ENCODE data around the gene GDE1.
"Not testable (repeated sequence)": the region's sequence is repeated elsewhere in the genome, so short reads cannot be mapped to it uniquely, and the experiment has no call there.

Gene GDE1

GRCh38 chr16:19521471-19522396 is at the start of gene GDE1:
Gene GDE1 (minus strand): TSS chr16:19522098. CDS start chr16:19521964, 134 bp downstream.
- DNase-seq (peak; percentile 95), ATAC-seq (peak; percentile 87)
- peaks cover 63% of the 10 kb centered on the region for H3K4me1 Mint-ChIP-seq
- peaks cover 12% of the 10 kb centered on the region for H3K36me3 Mint-ChIP-seq (ENCODE audit: low read depth)
- no peaks in the 10 kb centered on the region for H3K27me3 Mint-ChIP-seq
- H3K9me3 Mint-ChIP-seq, result no peaks in the 10 kb centered on the region
- peak within 1 kb of the TSS; percentile 93 for H3K4me3 Mint-ChIP-seq
- H3K27ac Mint-ChIP-seq, result peak within 1 kb of the TSS; percentile 87

- Mint-ChIP-seq H3K4me3 (no peak overlapping the region), H3K27ac (no peak overlapping the region), H3K9me3 (no peaks in the 10 kb centered on the region), H3K36me3 (ENCODE audit: low read depth) (peaks cover 33% of the 10 kb centered on the region), H3K27me3 (no peaks in the 10 kb centered on the region), H3K4me1 (no peaks in the 10 kb centered on the region)
- DNase-seq (no peak), ATAC-seq (no peak)
These were observed 45.7 kb upstream of the GDE1 start for GRCh38 chr16:19567560-19567959.

DNA sequence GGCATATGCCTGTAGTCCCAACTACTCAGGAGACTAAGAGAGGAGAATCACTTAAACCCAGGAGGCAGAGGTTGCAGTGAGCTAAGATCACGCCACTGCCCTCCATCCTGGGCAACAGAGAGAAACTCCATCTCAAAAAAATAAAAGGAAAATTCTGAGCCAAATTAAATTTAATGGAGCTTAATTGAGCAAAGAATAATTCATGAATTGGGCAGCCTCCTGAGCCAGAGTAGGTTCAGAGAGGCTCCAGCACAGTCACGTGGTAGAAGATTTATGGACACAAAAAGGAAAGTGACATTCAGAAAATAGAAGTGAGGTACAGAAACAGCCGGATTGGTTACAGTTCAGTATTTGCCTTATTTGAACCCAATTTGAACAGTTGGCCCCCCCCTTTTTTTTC is 44.5 kb upstream of the GDE1 start:
- DNase-seq (no peak), ATAC-seq (no peak)
- H3K4me3 Mint-ChIP-seq, result no peak overlapping the region
- no peaks in the 10 kb centered on the region for H3K4me1 Mint-ChIP-seq
- H3K36me3 Mint-ChIP-seq (ENCODE audit: low read depth), result peaks cover 38% of the 10 kb centered on the region
- H3K9me3 Mint-ChIP-seq, result no peaks in the 10 kb centered on the region
- H3K27ac Mint-ChIP-seq, result no peak overlapping the region
- no peaks in the 10 kb centered on the region for H3K27me3 Mint-ChIP-seq

DNA sequence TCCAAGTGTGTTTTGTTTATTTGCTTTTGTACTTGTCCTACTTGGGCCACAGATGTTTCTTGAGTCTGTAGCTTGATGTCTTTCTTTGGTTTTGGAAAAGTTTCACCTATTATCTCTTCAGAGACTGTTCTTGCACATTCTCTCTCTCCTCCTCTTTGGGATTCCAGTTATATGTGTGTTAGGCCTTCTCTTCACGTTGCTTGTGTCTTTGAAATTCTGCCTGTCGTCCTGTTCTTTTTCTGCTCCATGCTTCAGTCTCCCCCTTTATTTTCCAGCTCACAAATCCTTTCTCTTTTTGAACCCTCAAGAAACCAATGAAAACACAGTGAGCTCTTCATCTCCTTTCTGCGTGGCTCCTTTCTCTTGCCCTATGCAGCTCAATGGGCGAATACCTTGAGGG is 41.5 kb upstream of the GDE1 start:
- DNase-seq, result no peak
- H3K27ac Mint-ChIP-seq, result no peak overlapping the region
- H3K4me3 Mint-ChIP-seq, result no peak overlapping the region
- no peaks in the 10 kb centered on the region for H3K27me3 Mint-ChIP-seq
- H3K36me3 Mint-ChIP-seq (ENCODE audit: low read depth), result peaks cover 33% of the 10 kb centered on the region
- no peak for ATAC-seq
- H3K9me3 Mint-ChIP-seq, result no peaks in the 10 kb centered on the region
- H3K4me1 Mint-ChIP-seq, result peaks cover 4% of the 10 kb centered on the region

GRCh38 chr16:19560078-19560477 is 38.2 kb upstream of the GDE1 start:
- no peaks in the 10 kb centered on the region for H3K9me3 Mint-ChIP-seq

DNA sequence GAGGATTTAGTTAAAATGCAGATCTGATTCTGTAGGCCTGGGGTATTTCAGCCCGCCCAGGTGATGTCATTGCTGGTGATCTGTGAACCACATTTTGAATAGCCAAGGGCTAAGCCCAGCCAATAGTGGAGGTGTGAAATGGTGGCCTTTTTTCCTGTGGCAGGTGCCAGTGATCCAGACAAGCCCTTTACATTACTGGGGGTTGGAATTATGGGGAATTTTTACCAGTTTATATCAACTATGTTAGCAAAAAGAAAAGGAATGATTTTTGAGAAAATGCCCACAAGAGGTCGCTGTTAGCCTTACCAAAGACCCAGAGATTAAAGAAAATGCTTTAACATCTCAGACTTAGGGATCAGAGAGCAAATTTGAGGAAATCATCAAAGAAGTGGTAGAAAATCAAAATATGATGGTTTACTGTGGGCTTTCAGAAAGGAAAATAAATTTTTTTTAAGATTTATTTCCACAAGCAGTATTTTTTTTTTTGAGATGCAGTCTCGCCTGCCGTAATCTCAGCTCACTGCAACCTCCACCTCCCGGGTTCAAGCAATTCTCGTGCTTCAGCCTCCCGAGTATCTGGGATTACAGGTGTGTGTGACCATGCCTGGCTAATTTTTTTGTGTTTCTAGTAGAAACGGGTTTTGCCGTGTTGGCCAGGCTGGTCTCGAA is 37.5 kb upstream of the GDE1 start:
- DNase-seq (peak; percentile 11), ATAC-seq (no peak)
- Mint-ChIP-seq H3K4me3 (no peak overlapping the region), H3K36me3 (ENCODE audit: low read depth) (peaks cover 15% of the 10 kb centered on the region), H3K9me3 (no peaks in the 10 kb centered on the region), H3K27ac (no peak overlapping the region), H3K4me1 (peaks cover 17% of the 10 kb centered on the region), H3K27me3 (no peaks in the 10 kb centered on the region)

More at GRCh38 chr16:19560078-19560477, 38.2 kb upstream of the GDE1 start:
- Mint-ChIP-seq H3K4me1 (peaks cover 12% of the 10 kb centered on the region), H3K4me3 (no peak overlapping the region), H3K27me3 (no peaks in the 10 kb centered on the region), H3K27ac (no peak overlapping the region), H3K36me3 (ENCODE audit: low read depth) (peaks cover 17% of the 10 kb centered on the region)
- DNase-seq (no peak), ATAC-seq (no peak)

- H3K4me1 Mint-ChIP-seq, result peaks cover 26% of the 10 kb centered on the region
- peak overlapping the region; percentile 84 for H3K4me3 Mint-ChIP-seq
- H3K27me3 Mint-ChIP-seq, result no peaks in the 10 kb centered on the region
- H3K27ac Mint-ChIP-seq, result peak overlapping the region; percentile 87
- H3K36me3 Mint-ChIP-seq (ENCODE audit: low read depth), result peaks cover 7% of the 10 kb centered on the region
- ATAC-seq (peak; percentile 9), DNase-seq (peak; percentile 26)
- H3K9me3 Mint-ChIP-seq, result no peaks in the 10 kb centered on the region
These were observed 34.3 kb upstream of the GDE1 start for GRCh38 chr16:19555938-19556771.

DNA sequence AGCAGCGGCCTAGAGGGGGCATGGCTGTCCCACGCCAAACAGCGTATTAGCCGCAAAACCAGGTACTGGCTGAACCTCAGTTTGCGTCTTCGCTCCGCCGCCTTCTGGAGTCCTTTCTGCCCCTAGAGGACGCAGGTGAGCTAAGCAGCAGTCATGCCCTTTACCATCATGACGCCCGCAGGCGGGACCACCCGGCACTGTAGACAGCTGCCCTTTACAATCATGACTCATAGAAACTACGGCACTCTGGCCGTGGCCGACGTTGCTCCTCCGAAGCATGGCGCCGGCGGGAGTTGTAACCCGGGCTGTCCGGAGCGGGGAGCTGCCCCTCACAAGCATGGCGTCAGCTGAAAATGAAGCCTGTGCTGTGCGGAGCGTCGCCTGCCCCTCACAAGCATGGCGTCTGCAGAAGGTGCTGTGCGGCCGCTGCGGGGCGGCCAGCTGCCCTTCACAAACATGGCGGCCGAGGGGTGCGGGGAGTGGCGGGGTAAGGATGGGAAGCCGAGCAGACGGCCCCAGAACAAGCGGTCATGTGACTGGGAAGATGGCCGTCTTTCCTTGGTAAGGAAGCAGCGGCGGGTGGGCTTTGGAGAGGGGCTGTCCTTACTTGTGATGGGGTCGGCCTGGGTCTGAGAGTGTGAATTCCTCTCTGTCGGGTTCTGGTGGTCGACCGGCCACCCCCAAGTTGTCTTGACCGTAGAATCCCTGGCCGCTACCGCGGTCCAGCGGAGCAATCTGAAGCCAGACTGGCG is 33.5 kb upstream of the GDE1 start, which contains the start of gene VPS35L:
TSS of gene VPS35L (plus strand) at position 518 of the 752 bp plus-strand sequence. CDS start at position 545, 27 bp downstream.
- ATAC-seq, result peak; percentile 98
- peak; percentile 94 for DNase-seq
- no peaks in the 10 kb centered on the region for H3K9me3 Mint-ChIP-seq
- peak within 1 kb of the TSS; percentile 87 for H3K27ac Mint-ChIP-seq
- H3K27me3 Mint-ChIP-seq, result no peaks in the 10 kb centered on the region
- peak within 1 kb of the TSS; percentile 84 for H3K4me3 Mint-ChIP-seq
- peaks cover 26% of the 10 kb centered on the region for H3K4me1 Mint-ChIP-seq
- H3K36me3 Mint-ChIP-seq (ENCODE audit: low read depth), result peaks cover 13% of the 10 kb centered on the region

DNA sequence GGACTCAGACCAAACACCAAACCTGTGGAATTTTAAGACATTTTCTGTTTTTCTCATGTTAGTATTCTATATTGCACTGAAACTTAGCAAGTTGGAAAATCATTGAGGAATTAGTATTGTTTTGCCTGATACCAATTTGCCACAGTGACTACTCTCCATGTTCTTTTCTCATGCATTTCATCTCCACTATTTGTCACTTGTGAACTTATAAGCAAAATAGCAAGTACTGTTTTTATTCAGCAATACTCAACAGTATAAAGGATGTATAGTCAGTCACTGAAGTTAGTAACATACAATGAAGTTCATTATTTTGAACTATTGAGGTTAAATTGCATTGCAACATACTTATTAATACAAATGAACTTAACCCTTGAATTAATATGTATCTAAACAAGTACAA is 27.8 kb upstream of the GDE1 start:
- H3K27ac Mint-ChIP-seq, result no peak overlapping the region

DNA sequence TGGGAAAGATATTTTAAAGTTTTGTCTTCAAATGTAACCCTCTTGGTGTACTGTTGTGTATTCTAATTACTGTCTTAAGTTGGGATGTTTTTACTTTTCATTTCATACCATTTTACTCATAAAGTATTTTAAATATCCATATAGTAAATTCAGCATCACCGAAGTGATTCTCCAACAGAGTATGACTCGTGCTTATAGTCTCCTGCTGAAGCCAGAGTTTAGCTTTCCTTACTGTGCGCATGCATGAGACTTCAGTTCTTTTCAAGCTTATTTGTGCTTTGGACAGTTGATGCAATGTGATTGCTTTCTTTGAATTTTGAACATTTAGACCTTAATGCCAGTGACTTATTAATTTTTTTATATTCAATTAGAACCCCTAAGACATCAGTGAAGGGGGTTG is 26.2 kb upstream of the GDE1 start:
- DNase-seq (no peak), ATAC-seq (no peak)
- H3K4me3 Mint-ChIP-seq, result no peak overlapping the region
- H3K27ac Mint-ChIP-seq, result no peak overlapping the region
- H3K9me3 Mint-ChIP-seq, result no peaks in the 10 kb centered on the region
- H3K36me3 Mint-ChIP-seq (ENCODE audit: low read depth), result peaks cover 36% of the 10 kb centered on the region
- no peaks in the 10 kb centered on the region for H3K27me3 Mint-ChIP-seq
- no peaks in the 10 kb centered on the region for H3K4me1 Mint-ChIP-seq

More for the DNA sequence above, 27.8 kb upstream of the GDE1 start:
- no peaks in the 10 kb centered on the region for H3K27me3 Mint-ChIP-seq
- H3K4me1 Mint-ChIP-seq, result peaks cover 10% of the 10 kb centered on the region
- DNase-seq (no peak), ATAC-seq (no peak)
- H3K9me3 Mint-ChIP-seq, result no peaks in the 10 kb centered on the region
- H3K4me3 Mint-ChIP-seq, result no peak overlapping the region
- H3K36me3 Mint-ChIP-seq (ENCODE audit: low read depth), result peaks cover 23% of the 10 kb centered on the region

GRCh38 chr16:19543278-19543996 is 21.5 kb upstream of the GDE1 start:
- ATAC-seq, H3K4me3 Mint-ChIP-seq, H3K4me1 Mint-ChIP-seq, H3K27ac Mint-ChIP-seq, H3K9me3 Mint-ChIP-seq, DNase-seq, H3K27me3 Mint-ChIP-seq: not testable (repeated sequence)
- H3K36me3 Mint-ChIP-seq (ENCODE audit: low read depth), result peaks cover 44% of the 10 kb centered on the region

DNA sequence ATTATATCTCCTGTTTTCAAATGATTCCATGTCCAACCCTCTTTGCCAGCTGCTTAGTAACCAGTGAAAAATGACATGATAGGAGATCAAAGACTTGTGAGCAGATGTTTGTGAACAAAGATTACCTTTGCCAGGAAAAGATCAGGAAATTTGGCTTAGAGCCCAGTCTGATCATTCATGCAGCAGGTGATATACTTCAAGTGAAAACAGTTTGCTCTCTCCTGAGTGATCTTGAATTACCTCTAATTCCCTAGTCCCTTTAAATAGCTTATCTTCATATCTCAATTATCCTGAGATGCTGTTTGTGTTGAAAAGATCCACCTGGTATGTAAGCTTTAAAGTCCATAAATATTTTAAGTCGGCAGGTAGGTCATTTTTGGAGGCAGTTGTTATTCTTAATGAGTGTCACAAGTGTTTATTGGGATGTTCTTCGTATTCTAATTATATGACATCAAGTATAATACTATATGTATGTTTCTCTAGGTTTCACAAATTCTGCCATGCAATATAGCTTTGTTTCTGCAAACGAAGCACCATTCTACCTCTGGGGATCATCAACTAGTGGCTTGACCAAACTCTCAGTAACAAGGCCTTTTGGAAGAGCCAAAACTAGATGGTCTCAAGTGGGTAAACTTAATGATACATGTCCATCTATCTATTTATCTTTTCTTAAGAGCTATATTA is 20.4 kb upstream of the GDE1 start:
- ATAC-seq (no peak), DNase-seq (no peak)
- Mint-ChIP-seq H3K27ac (no peak overlapping the region), H3K27me3 (no peaks in the 10 kb centered on the region), H3K9me3 (no peaks in the 10 kb centered on the region), H3K4me3 (no peak overlapping the region), H3K4me1 (no peaks in the 10 kb centered on the region), H3K36me3 (ENCODE audit: low read depth) (peaks cover 40% of the 10 kb centered on the region)

Measured in activated naive CD8-positive, alpha-beta T cell treated with anti-CD3 and anti-CD28 coated beads, Interleukin-2, amount 50 U/mL, for 24 hours (primary cell).